Measurements from ENCODE around the gene C1orf21. TPM values are rescaled to one million over a fixed set of nuclear protein-coding genes. Genes with fewer than 3 reads are reported as not detected.
A peak's percentile ranks its signal among the peaks of the same experiment; 100 is the strongest.

Gene C1orf21
- total RNA-seq, 6 experiments from 2014 or later = 4.3 to 29.2 (median 13.1) TPM

DNA sequence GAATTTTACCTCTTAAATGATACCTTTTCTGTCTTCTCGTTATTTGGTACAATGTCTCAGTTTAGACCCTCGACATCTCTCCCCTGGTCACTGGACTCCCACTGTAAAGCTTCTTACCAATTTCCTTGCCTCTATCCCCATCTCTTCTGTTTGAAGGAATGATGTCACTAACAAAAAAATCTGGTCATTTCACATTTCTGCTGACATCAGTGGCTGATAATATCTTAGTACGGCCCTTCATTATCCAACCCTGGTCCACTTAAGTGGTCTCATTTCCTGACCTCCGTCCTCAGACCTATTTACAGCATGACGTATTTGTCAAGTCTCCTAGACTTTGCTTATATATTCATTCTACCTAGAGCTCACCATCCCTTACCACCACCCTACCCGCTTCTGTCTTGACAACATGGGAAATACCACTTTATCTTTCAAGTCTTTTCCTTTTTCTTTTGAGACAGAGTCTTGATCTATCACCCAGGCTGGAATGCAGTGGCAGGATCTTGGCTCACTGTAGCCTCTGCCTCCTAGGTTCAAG lies 60.9 kb downstream of the C1orf21 start:
- Histone ChIP-seq H3K27ac (no peak overlapping the region), H3K4me1 (no peaks in the 10 kb centered on the region), H3K4me3 (no peak overlapping the region), H3K27me3 (no peaks in the 10 kb centered on the region), H3K9me3 (no peaks in the 10 kb centered on the region), H3K36me3 (no peaks in the 10 kb centered on the region)
- DNase-seq = no peak
- WGBS (ENCODE audit: insufficient coverage, low coverage, low lambda C conversion rate, missing lambda C conversion rate) = 81% methylated on average over 6 of the region's 6 CpGs
- intact Hi-C loops (cut with DNase I) = no loop called here
- TF ChIP-seq, protein P1, sequence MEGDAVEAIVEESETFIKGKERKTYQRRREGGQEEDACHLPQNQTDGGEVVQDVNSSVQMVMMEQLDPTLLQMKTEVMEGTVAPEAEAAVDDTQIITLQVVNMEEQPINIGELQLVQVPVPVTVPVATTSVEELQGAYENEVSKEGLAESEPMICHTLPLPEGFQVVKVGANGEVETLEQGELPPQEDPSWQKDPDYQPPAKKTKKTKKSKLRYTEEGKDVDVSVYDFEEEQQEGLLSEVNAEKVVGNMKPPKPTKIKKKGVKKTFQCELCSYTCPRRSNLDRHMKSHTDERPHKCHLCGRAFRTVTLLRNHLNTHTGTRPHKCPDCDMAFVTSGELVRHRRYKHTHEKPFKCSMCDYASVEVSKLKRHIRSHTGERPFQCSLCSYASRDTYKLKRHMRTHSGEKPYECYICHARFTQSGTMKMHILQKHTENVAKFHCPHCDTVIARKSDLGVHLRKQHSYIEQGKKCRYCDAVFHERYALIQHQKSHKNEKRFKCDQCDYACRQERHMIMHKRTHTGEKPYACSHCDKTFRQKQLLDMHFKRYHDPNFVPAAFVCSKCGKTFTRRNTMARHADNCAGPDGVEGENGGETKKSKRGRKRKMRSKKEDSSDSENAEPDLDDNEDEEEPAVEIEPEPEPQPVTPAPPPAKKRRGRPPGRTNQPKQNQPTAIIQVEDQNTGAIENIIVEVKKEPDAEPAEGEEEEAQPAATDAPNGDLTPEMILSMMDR (IDR thresholded peaks at IDR 0.05) = no peak
- no peak for TF ChIP-seq POLR2A (IDR thresholded peaks at IDR 0.05)
- no peak for ATAC-seq

DNA sequence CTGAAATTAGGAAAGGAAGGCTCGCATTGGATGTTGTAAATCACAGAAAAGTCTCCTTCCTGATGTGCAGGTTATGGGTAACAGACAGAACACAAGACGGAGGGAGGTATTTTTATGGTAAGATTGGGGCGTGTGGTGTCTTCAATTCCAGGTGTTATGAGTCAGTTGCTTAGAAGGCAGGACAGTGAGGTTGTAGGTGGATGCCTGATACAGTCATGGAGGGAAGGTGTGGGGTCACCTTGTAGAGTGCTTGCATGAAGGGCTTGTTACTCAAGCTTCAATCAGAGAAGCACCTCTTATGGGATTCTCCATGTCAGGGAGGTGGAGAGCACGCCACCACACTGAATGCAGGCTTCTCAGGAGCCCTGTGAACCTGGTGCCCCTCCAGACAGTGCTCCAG lies 63.1 kb downstream of the C1orf21 start:
- intact Hi-C loops (cut with DNase I) = no loop called here
- Histone ChIP-seq H3K9me3 (no peaks in the 10 kb centered on the region), H3K4me3 (no peak overlapping the region), H3K27me3 (no peaks in the 10 kb centered on the region), H3K27ac (no peak overlapping the region), H3K4me1 (no peaks in the 10 kb centered on the region), H3K36me3 (no peaks in the 10 kb centered on the region)
- no peak for ATAC-seq
- TF ChIP-seq, protein P1 (IDR thresholded peaks at IDR 0.05) = no peak
- no peak for TF ChIP-seq POLR2A (IDR thresholded peaks at IDR 0.05)
- DNase-seq = no peak
- 71% methylated on average over 2 of the region's 4 CpGs for WGBS (ENCODE audit: insufficient coverage, low coverage, low lambda C conversion rate, missing lambda C conversion rate)

DNA sequence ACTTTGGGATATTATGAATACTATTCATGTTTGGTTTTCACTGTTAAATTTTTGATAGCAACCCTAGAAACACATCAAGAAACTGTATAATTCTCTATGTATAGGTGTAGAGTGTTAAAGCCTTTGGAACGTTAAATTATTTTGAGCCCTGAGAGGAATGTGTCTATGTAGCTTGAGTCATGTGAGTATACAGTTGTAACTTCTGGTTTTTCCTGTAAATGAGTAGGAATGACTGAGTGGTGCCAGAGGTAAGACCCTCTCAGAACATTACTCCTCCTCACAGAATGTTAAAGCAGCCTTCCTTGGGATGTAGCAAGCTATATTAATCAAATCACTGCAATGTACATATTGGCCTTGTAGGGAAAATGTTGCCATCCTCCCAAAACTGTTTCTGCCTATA lies 69.0 kb downstream of the C1orf21 start:
- H3K27me3 ChIP-seq = no peaks in the 10 kb centered on the region
- H3K36me3 ChIP-seq = no peaks in the 10 kb centered on the region
- no peaks in the 10 kb centered on the region for H3K9me3 ChIP-seq
- WGBS (ENCODE audit: insufficient coverage, low coverage, low lambda C conversion rate, missing lambda C conversion rate) = 59% methylated on average over 1 of the region's 1 CpG
- no peak for DNase-seq
- peak in 2 of 4 donors; percentile 11 to 19 for ATAC-seq
- H3K27ac ChIP-seq = no peak overlapping the region
- H3K4me3 ChIP-seq = no peak overlapping the region
- TF ChIP-seq, protein P1 (IDR thresholded peaks at IDR 0.05) = no peak
- TF ChIP-seq POLR2A (IDR thresholded peaks at IDR 0.05) = no peak
- intact Hi-C loops (cut with DNase I) = no loop called here
- no peaks in the 10 kb centered on the region for H3K4me1 ChIP-seq

DNA sequence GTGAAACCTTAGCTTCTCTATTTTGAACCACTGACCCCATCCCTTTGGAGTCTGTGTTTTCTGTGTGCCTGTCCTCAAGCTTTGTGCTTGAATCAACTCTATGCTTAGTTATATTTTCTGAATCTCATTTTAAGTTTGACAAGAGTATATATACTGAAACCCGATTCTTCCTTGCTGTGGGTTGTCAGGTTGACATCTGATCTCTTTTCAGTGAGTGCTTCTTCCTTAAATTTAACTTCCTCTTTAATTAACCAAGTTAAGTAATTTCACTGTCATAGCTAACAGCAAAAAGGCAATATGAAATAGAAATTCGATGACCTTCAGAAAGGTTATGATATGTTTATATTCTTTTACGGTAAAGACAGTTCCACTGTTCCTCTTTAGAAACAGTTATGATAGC lies 69.4 kb downstream of the C1orf21 start:
- intact Hi-C loops (cut with DNase I) = no loop called here
- Histone ChIP-seq H3K9me3 (no peaks in the 10 kb centered on the region), H3K4me1 (no peaks in the 10 kb centered on the region), H3K27me3 (no peaks in the 10 kb centered on the region), H3K27ac (no peak overlapping the region), H3K36me3 (no peaks in the 10 kb centered on the region), H3K4me3 (no peak overlapping the region)
- TF ChIP-seq POLR2A (IDR thresholded peaks at IDR 0.05) = no peak
- TF ChIP-seq, protein P1 (IDR thresholded peaks at IDR 0.05) = no peak
- no peak for DNase-seq
- ATAC-seq = peak in 2 of 4 donors; percentile 28 to 33
- 49% methylated on average over 3 of the region's 3 CpGs for WGBS (ENCODE audit: insufficient coverage, low coverage, low lambda C conversion rate, missing lambda C conversion rate)

DNA sequence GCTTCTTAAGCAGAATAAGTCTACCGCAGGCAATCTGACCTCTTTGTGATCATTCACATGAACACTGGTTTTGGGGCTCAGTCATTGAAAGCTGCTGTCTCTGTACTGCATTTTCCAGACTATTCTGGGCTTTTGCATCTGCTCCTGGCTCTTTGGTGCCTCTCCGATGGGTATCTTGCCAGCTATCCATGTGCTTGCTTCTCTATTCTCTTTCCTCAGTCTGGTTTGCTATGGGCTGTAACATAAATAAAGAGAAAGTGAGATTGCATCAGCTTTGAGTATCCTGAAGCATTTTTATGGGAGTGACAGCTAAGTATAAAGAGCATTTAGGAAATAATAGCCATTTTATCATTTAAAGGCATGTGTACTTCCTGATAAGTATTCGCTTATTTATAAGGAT lies 70.7 kb downstream of the C1orf21 start:
- H3K4me1 ChIP-seq = no peaks in the 10 kb centered on the region
- H3K36me3 ChIP-seq = no peaks in the 10 kb centered on the region
- intact Hi-C loops (cut with DNase I) = no loop called here
- TF ChIP-seq POLR2A (IDR thresholded peaks at IDR 0.05) = no peak
- TF ChIP-seq, protein P1 (IDR thresholded peaks at IDR 0.05) = no peak
- WGBS (ENCODE audit: insufficient coverage, low coverage, low lambda C conversion rate, missing lambda C conversion rate) = 79% methylated on average over 3 of the region's 3 CpGs
- H3K4me3 ChIP-seq = no peak overlapping the region
- no peaks in the 10 kb centered on the region for H3K9me3 ChIP-seq
- H3K27ac ChIP-seq = no peak overlapping the region
- H3K27me3 ChIP-seq = no peaks in the 10 kb centered on the region
- ATAC-seq (no peak), DNase-seq (no peak)
